ENCODE data around the gene NEDD8. TPM values are rescaled to one million over a fixed set of nuclear protein-coding genes. Genes with fewer than 3 reads are reported as not detected.

The NEDD8 gene
- total and polyA plus RNA-seq, 4 donors = 79.6 to 278 (median 240) TPM

GRCh38 chr14:24266344-24267244, 34.4 kb upstream of the NEDD8 start:
- DNase-seq (ENCODE audit: low read depth in 4 of 6, low spot score in 6 of 6) = no peak
- Histone ChIP-seq H3K27me3 (ENCODE audit: control insufficient read depth, insufficient read depth, low read length) (no peaks in the 10 kb centered on the region), H3K9me3 (ENCODE audit: control insufficient read depth, insufficient read depth, low read length) (no peaks in the 10 kb centered on the region), H3K36me3 (ENCODE audit: control insufficient read depth, insufficient read depth, low read length) (peaks cover 73% of the 10 kb centered on the region), H3K4me3 (ENCODE audit: low read depth, low read length) (no peak overlapping the region), H3K27ac (ENCODE audit: low read depth, low read length) (no peak overlapping the region), H3K4me1 (ENCODE audit: control insufficient read depth, insufficient read depth, low read length) (peaks cover 6% of the 10 kb centered on the region)
- 90% methylated on average over 18 of the region's 18 CpGs for WGBS (ENCODE audit: insufficient coverage)

GRCh38 chr14:24264298-24264697, 32.1 kb upstream of the NEDD8 start:
- no peaks in the 10 kb centered on the region for H3K4me1 ChIP-seq (ENCODE audit: control insufficient read depth, insufficient read depth, low read length)
- H3K9me3 ChIP-seq (ENCODE audit: control insufficient read depth, insufficient read depth, low read length) = no peaks in the 10 kb centered on the region
- no peak overlapping the region for H3K4me3 ChIP-seq (ENCODE audit: low read depth, low read length)
- no peak for DNase-seq (ENCODE audit: low read depth in 4 of 6, low spot score in 6 of 6)
- 69% methylated on average over 5 of the region's 6 CpGs for WGBS (ENCODE audit: insufficient coverage)
- no peak overlapping the region for H3K27ac ChIP-seq (ENCODE audit: low read depth, low read length)
- H3K27me3 ChIP-seq (ENCODE audit: control insufficient read depth, insufficient read depth, low read length) = no peaks in the 10 kb centered on the region
- H3K36me3 ChIP-seq (ENCODE audit: control insufficient read depth, insufficient read depth, low read length) = peaks cover 80% of the 10 kb centered on the region

- no peaks in the 10 kb centered on the region for H3K4me1 ChIP-seq (ENCODE audit: control insufficient read depth, insufficient read depth, low read length)
- no peak overlapping the region for H3K27ac ChIP-seq (ENCODE audit: low read depth, low read length)
- no peaks in the 10 kb centered on the region for H3K9me3 ChIP-seq (ENCODE audit: control insufficient read depth, insufficient read depth, low read length)
- no peaks in the 10 kb centered on the region for H3K27me3 ChIP-seq (ENCODE audit: control insufficient read depth, insufficient read depth, low read length)
- DNase-seq (ENCODE audit: low read depth in 4 of 6, low spot score in 6 of 6) = no peak
- H3K4me3 ChIP-seq (ENCODE audit: low read depth, low read length) = no peak overlapping the region
- H3K36me3 ChIP-seq (ENCODE audit: control insufficient read depth, insufficient read depth, low read length) = peaks cover 79% of the 10 kb centered on the region
- WGBS (ENCODE audit: insufficient coverage) = 82% methylated on average over 3 of the region's 6 CpGs
Measured at GRCh38 chr14:24263848-24264247, 31.7 kb upstream of the NEDD8 start.

- Histone ChIP-seq H3K4me1 (ENCODE audit: control insufficient read depth, insufficient read depth, low read length) (no peaks in the 10 kb centered on the region), H3K4me3 (ENCODE audit: low read depth, low read length) (no peak within 1 kb of the TSS), H3K27me3 (ENCODE audit: control insufficient read depth, insufficient read depth, low read length) (no peaks in the 10 kb centered on the region), H3K9me3 (ENCODE audit: control insufficient read depth, insufficient read depth, low read length) (no peaks in the 10 kb centered on the region), H3K36me3 (ENCODE audit: control insufficient read depth, insufficient read depth, low read length) (peaks cover 79% of the 10 kb centered on the region), H3K27ac (ENCODE audit: low read depth, low read length) (no peak within 1 kb of the TSS)
- 71% methylated on average over 14 of the region's 14 CpGs for WGBS (ENCODE audit: insufficient coverage)
- no peak for DNase-seq (ENCODE audit: low read depth in 4 of 6, low spot score in 6 of 6)
Measured at GRCh38 chr14:24262821-24263733, 30.9 kb upstream of the NEDD8 start, which contains the start of gene TGM1. TSS of gene TGM1 (minus strand) at chr14:24263177. CDS start at chr14:24262352, 825 bp downstream.

- WGBS (ENCODE audit: insufficient coverage) = 87% methylated on average over 19 of the region's 19 CpGs
Measured at GRCh38 chr14:24261969-24262327, 29.8 kb upstream of the NEDD8 start.

GRCh38 chr14:24261256-24261968, 29.2 kb upstream of the NEDD8 start:
- no peaks in the 10 kb centered on the region for H3K4me1 ChIP-seq (ENCODE audit: control insufficient read depth, insufficient read depth, low read length)
- H3K27me3 ChIP-seq (ENCODE audit: control insufficient read depth, insufficient read depth, low read length) = no peaks in the 10 kb centered on the region
- WGBS (ENCODE audit: insufficient coverage) = 92% methylated on average over 17 of the region's 20 CpGs

More at GRCh38 chr14:24261969-24262327, 29.8 kb upstream of the NEDD8 start:
- DNase-seq (ENCODE audit: low read depth in 4 of 6, low spot score in 6 of 6) = no peak
- H3K4me3 ChIP-seq (ENCODE audit: low read depth, low read length) = no peak overlapping the region
- H3K27me3 ChIP-seq (ENCODE audit: control insufficient read depth, insufficient read depth, low read length) = no peaks in the 10 kb centered on the region
- no peaks in the 10 kb centered on the region for H3K4me1 ChIP-seq (ENCODE audit: control insufficient read depth, insufficient read depth, low read length)
- no peak overlapping the region for H3K27ac ChIP-seq (ENCODE audit: low read depth, low read length)
- peaks cover 71% of the 10 kb centered on the region for H3K36me3 ChIP-seq (ENCODE audit: control insufficient read depth, insufficient read depth, low read length)
- no peaks in the 10 kb centered on the region for H3K9me3 ChIP-seq (ENCODE audit: control insufficient read depth, insufficient read depth, low read length)

GRCh38 chr14:24260780-24261157, 28.6 kb upstream of the NEDD8 start:
- H3K27me3 ChIP-seq (ENCODE audit: control insufficient read depth, insufficient read depth, low read length) = no peaks in the 10 kb centered on the region
- H3K27ac ChIP-seq (ENCODE audit: low read depth, low read length) = no peak overlapping the region
- 83% methylated on average over 2 of the region's 4 CpGs for WGBS (ENCODE audit: insufficient coverage)
- peaks cover 67% of the 10 kb centered on the region for H3K36me3 ChIP-seq (ENCODE audit: control insufficient read depth, insufficient read depth, low read length)
- no peak for DNase-seq (ENCODE audit: low read depth in 4 of 6, low spot score in 6 of 6)
- no peaks in the 10 kb centered on the region for H3K4me1 ChIP-seq (ENCODE audit: control insufficient read depth, insufficient read depth, low read length)
- H3K4me3 ChIP-seq (ENCODE audit: low read depth, low read length) = no peak overlapping the region
- no peaks in the 10 kb centered on the region for H3K9me3 ChIP-seq (ENCODE audit: control insufficient read depth, insufficient read depth, low read length)

More at GRCh38 chr14:24261256-24261968, 29.2 kb upstream of the NEDD8 start:
- Histone ChIP-seq H3K9me3 (ENCODE audit: control insufficient read depth, insufficient read depth, low read length) (no peaks in the 10 kb centered on the region), H3K4me3 (ENCODE audit: low read depth, low read length) (no peak overlapping the region), H3K36me3 (ENCODE audit: control insufficient read depth, insufficient read depth, low read length) (peaks cover 68% of the 10 kb centered on the region), H3K27ac (ENCODE audit: low read depth, low read length) (no peak overlapping the region)
- no peak for DNase-seq (ENCODE audit: low read depth in 4 of 6, low spot score in 6 of 6)

GRCh38 chr14:24260026-24260779, 28.0 kb upstream of the NEDD8 start:
- Histone ChIP-seq H3K27me3 (ENCODE audit: control insufficient read depth, insufficient read depth, low read length) (no peaks in the 10 kb centered on the region), H3K4me1 (ENCODE audit: control insufficient read depth, insufficient read depth, low read length) (no peaks in the 10 kb centered on the region), H3K9me3 (ENCODE audit: control insufficient read depth, insufficient read depth, low read length) (no peaks in the 10 kb centered on the region), H3K4me3 (ENCODE audit: low read depth, low read length) (no peak overlapping the region), H3K27ac (ENCODE audit: low read depth, low read length) (no peak overlapping the region), H3K36me3 (ENCODE audit: control insufficient read depth, insufficient read depth, low read length) (peaks cover 67% of the 10 kb centered on the region)
- DNase-seq (ENCODE audit: low read depth in 4 of 6, low spot score in 6 of 6) = no peak
- WGBS (ENCODE audit: insufficient coverage) = 87% methylated on average over 12 of the region's 16 CpGs
